HCT116 (cell line): ENCODE data around the gene EYA2. TPM values are rescaled to one million over a fixed set of nuclear protein-coding genes. Genes with fewer than 3 reads are reported as not detected.

Source experiments
- ATAC-seq: fragments of 200-7000 bp; cut with Tn5 transposase; 2 replicates; pipeline ENCODE4 v1.9.1; 2020; ENCODE audit warnings: mild to moderate bottlenecking, moderate library complexity
- BruUV-seq: library from RNA; stranded (reverse); fragments of 400-500 nt; replicated peaks from 2 replicates; lab custom pipeline; 2021; lab: Mats Ljungman, UMichigan
- CTCF ChIA-PET: fragments of 300-600 bp; sonication (Branson Sonifier 250); formaldehyde crosslinking; loops from one replicate; lab custom pipeline; 2021; ENCODE audit warnings: antibody characterized with exemption; lab: Charles Lee
- POLR2A ChIA-PET: fragments of 300-600, 350-600 bp; sonication (Branson Sonifier 250); formaldehyde crosslinking; loops from one replicate; lab custom pipeline; 2021; ENCODE audit warnings: antibody characterized with exemption; lab: Charles Lee
- RAD21 ChIA-PET, 2 experiments: fragments of 300-600 bp; sonication (Branson Sonifier 250); formaldehyde crosslinking; loops; one replicate each; lab custom pipeline; 2023; ENCODE audit warnings: low total read pairs in 2 of 2; ENCODE audit not compliant: uncharacterized antibody in 2 of 2, unreplicated experiment in 2 of 2, low non-redundant PET in 1 of 2; lab: Charles Lee
- DNase-seq: peaks from one replicate; pipeline ENCODE4 v3.0.0-alpha.2; 2010; ENCODE audit warnings: low read depth, low spot score
- H2AFZ ChIP-seq: fragments of 200-600 bp; shearing (Covaris generic), sonication (generic); 2 replicates; pipeline ENCODE4 v1.6.1; 2017; ENCODE audit warnings: low read depth, mixed run types, mixed read lengths, antibody characterized with exemption, low read length; ENCODE audit not compliant: poor library complexity, severe bottlenecking
- H3K27ac ChIP-seq: 2 replicates; pipeline ENCODE4 v1.5.1; 2012; ENCODE audit warnings: low read depth, low read length
- H3K27me3 ChIP-seq: fragments of 200-600 bp; sonication (generic); 2 replicates; pipeline ENCODE4 v1.6.1; 2016; ENCODE audit warnings: mixed run types, low read length, mixed read lengths; ENCODE audit not compliant: insufficient read depth
- H3K36me3 ChIP-seq, 2 experiments: fragments of 200-500 bp in 1 of 2; fragments of 200-600 bp in 1 of 2; sonication (Bioruptor generic) in 1 of 2; sonication (generic) in 1 of 2; 2 replicates each; pipeline versions ENCODE4 v1.5.1 to v1.6.1; 2014 to 2016; ENCODE audit warnings: low read length in 2 of 2, inconsistent platforms in 1 of 2, mixed read lengths in 1 of 2, mixed run types in 1 of 2; ENCODE audit not compliant: insufficient read depth in 2 of 2, control insufficient read depth in 1 of 2
- H3K4me1 ChIP-seq, 2 experiments: fragments of 200-600 bp in 1 of 2; sonication (generic) in 1 of 2; 2 replicates each; pipeline versions ENCODE4 v1.5.1 to v1.6.1; 2012 to 2017; ENCODE audit warnings: low read length in 2 of 2, inconsistent platforms in 1 of 2, mild to moderate bottlenecking in 1 of 2, mixed read lengths in 1 of 2, mixed run types in 1 of 2, moderate library complexity in 1 of 2; ENCODE audit not compliant: insufficient read depth in 2 of 2, control insufficient read depth in 1 of 2
- H3K4me2 ChIP-seq: fragments of 200-600 bp; sonication (generic); 2 replicates; pipeline ENCODE4 v1.6.1; 2017; ENCODE audit warnings: mixed run types, low read length, mixed read lengths
- H3K4me3 ChIP-seq, 2 experiments: fragments of 200-600 bp in 1 of 2; sonication (generic) in 1 of 2; replicated peaks in 1 of 2; 2 replicates each; pipeline ENCODE4 v1.5.1; 2011 to 2016; ENCODE audit warnings: low read length in 2 of 2, control low read depth in 1 of 2, low read depth in 1 of 2, mild to moderate bottlenecking in 1 of 2, mixed read lengths in 1 of 2, mixed run types in 1 of 2
- H3K79me2 ChIP-seq: fragments of 200-600 bp; sonication (generic); 2 replicates; pipeline ENCODE4 v1.6.1; 2017; ENCODE audit warnings: mild to moderate bottlenecking, mixed run types, low read length, moderate library complexity, mixed read lengths; ENCODE audit not compliant: insufficient read depth
- H3K9ac ChIP-seq: fragments of 200-600 bp; sonication (generic); 2 replicates; pipeline ENCODE4 v1.6.1; 2016; ENCODE audit warnings: low read length, mixed read lengths
- H3K9me2 ChIP-seq: fragments of 200-600 bp; sonication (generic), shearing (Covaris generic); 2 replicates; pipeline ENCODE4 v1.6.1; 2017; ENCODE audit warnings: mixed run types, mild to moderate bottlenecking, moderate library complexity; ENCODE audit not compliant: insufficient read depth
- H3K9me3 ChIP-seq, 2 experiments: fragments of 200-500 bp in 1 of 2; fragments of 200-600 bp in 1 of 2; sonication (Bioruptor generic) in 1 of 2; sonication (generic) in 1 of 2; 2 replicates each; pipeline ENCODE4 v1.6.1; 2014 to 2017; ENCODE audit warnings: low read length in 2 of 2, mixed read lengths in 2 of 2, inconsistent platforms in 1 of 2, low read depth in 1 of 2, mild to moderate bottlenecking in 1 of 2, mixed run types in 1 of 2, moderate library complexity in 1 of 2; ENCODE audit not compliant: control insufficient read depth in 1 of 2, insufficient read depth in 1 of 2
- H4K20me1 ChIP-seq: fragments of 200-600 bp; sonication (generic), shearing (Covaris generic); 2 replicates; pipeline ENCODE4 v1.6.1; 2017; ENCODE audit warnings: mixed run types, mild to moderate bottlenecking, moderate library complexity; ENCODE audit not compliant: insufficient read depth
- EGR1 ChIP-seq: IDR thresholded peaks from 2 replicates; pipeline ENCODE4 v1.6.1; 2012; ENCODE audit warnings: low read depth
- ELF1 ChIP-seq: IDR thresholded peaks from 2 replicates; pipeline ENCODE4 v1.6.1; 2012; ENCODE audit warnings: low read depth, borderline replicate concordance
- EZH2phosphoT487 ChIP-seq: fragments of 200-600 bp; IDR thresholded peaks from 2 replicates; pipeline ENCODE4 v1.6.1; 2018; ENCODE audit warnings: antibody characterized with exemption, borderline replicate concordance
- FOSL1 ChIP-seq: IDR thresholded peaks from 2 replicates; pipeline ENCODE4 v1.6.1; 2012; ENCODE audit warnings: low read depth
- POLR2A ChIP-seq: IDR thresholded peaks from 2 replicates; pipeline ENCODE4 v1.7.0; 2011; ENCODE audit warnings: borderline replicate concordance; ENCODE audit not compliant: insufficient read depth, insufficient read length; ENCODE audit errors: extremely low read depth
- RAD21 ChIP-seq: IDR thresholded peaks from 2 replicates; pipeline ENCODE4 v1.6.1; 2012; ENCODE audit warnings: low read depth, mild to moderate bottlenecking
- REST ChIP-seq: IDR thresholded peaks from 2 replicates; pipeline ENCODE4 v1.6.1; 2012; ENCODE audit warnings: low read depth
- SP1 ChIP-seq: IDR thresholded peaks from 2 replicates; pipeline ENCODE4 v1.6.1; 2012; ENCODE audit warnings: low read depth
- SRF ChIP-seq: IDR thresholded peaks from 2 replicates; pipeline ENCODE4 v1.6.1; 2012; ENCODE audit warnings: low read depth
- TCF7L2 ChIP-seq: IDR thresholded peaks from 2 replicates; pipeline ENCODE4 v1.7.0; 2011; ENCODE audit warnings: borderline replicate concordance, inconsistent platforms; ENCODE audit not compliant: insufficient read depth, insufficient read length; ENCODE audit errors: extremely low read depth
- YY1 ChIP-seq: IDR thresholded peaks from 2 replicates; pipeline ENCODE4 v1.6.1; 2011; ENCODE audit warnings: low read length, low read depth, moderate library complexity, mild to moderate bottlenecking; ENCODE audit not compliant: insufficient replicate concordance; ENCODE audit errors: extremely low read depth
- ZBTB33 ChIP-seq: IDR thresholded peaks from 2 replicates; pipeline ENCODE4 v1.6.1; 2011; ENCODE audit warnings: mild to moderate bottlenecking, low read length, moderate library complexity; ENCODE audit not compliant: insufficient replicate concordance; ENCODE audit errors: extremely low read depth
- ZFX ChIP-seq: fragments of 450-650 bp; IDR thresholded peaks from 2 replicates; pipeline ENCODE4 v1.6.1; 2017
- ZNF274 ChIP-seq: fragments of 200-500 bp; sonication (Bioruptor generic); IDR thresholded peaks from 2 replicates; pipeline ENCODE4 v1.6.1; 2014; ENCODE audit warnings: mild to moderate bottlenecking, low read depth, low read length, inconsistent platforms
- intact Hi-C: fragments of 100-400 bp; cut with micrococcal nuclease; formaldehyde crosslinking; loops from 2 replicates; pipeline ENCODE4 v1.10.0; 2022
- total RNA-seq: library from RNA; stranded (reverse); gene quantifications from one replicate; pipeline ENCODE4 v1.2.1, GENCODE V29; 2021; ENCODE audit not compliant: unreplicated experiment
- TF ChIP-seq, protein P1 (sequence below), 3 experiments: fragments of 200-600 bp in 1 of 3; sonication (generic) in 1 of 3; IDR thresholded peaks in 2 of 3; conservative IDR thresholded peaks in 1 of 3; 2 replicates each; pipeline ENCODE4 v1.5.1; 2012 to 2017; ENCODE audit warnings: low read depth in 2 of 3, low read length in 2 of 3, antibody characterized with exemption in 1 of 3, borderline replicate concordance in 1 of 3, control low read depth in 1 of 3, mild to moderate bottlenecking in 1 of 3, mixed read lengths in 1 of 3, mixed run types in 1 of 3, moderate library complexity in 1 of 3; ENCODE audit not compliant: insufficient read depth in 1 of 3
- TF ChIP-seq, protein P2 (sequence below): IDR thresholded peaks from 2 replicates; pipeline ENCODE4 v1.6.1; 2012

The EYA2 gene
- total RNA-seq, 1 experiment from 2014 or later: not detected

GRCh38 chr20:46991880-46992639 is 97.4 kb downstream of the EYA2 start:
- Histone ChIP-seq H3K9me3 (no peaks in the 10 kb centered on the region), H2AFZ (no peak overlapping the region), H3K4me2 (no peak overlapping the region), H3K9ac (no peak overlapping the region), H3K27me3 (peaks cover 20% of the 10 kb centered on the region), H3K79me2 (no peaks in the 10 kb centered on the region), H4K20me1 (no peaks in the 10 kb centered on the region), H3K9me2 (no peaks in the 10 kb centered on the region), H3K4me1 (no peaks in the 10 kb centered on the region), H3K36me3 (no peaks in the 10 kb centered on the region), H3K4me3 (no peak overlapping the region), H3K27ac (no peak overlapping the region)
- CTCF ChIA-PET: no interaction called here
- DNase-seq: no peak
- POLR2A ChIA-PET: no interaction called here
- intact Hi-C loops: no loop called here
- no peak for TF ChIP-seq FOSL1
- TF ChIP-seq POLR2A: no peak
- no peak for TF ChIP-seq YY1
- no peak for TF ChIP-seq ZFX
- TF ChIP-seq ELF1: no peak
- TF ChIP-seq SRF: no peak
- TF ChIP-seq RAD21: no peak
- TF ChIP-seq, protein P1, sequence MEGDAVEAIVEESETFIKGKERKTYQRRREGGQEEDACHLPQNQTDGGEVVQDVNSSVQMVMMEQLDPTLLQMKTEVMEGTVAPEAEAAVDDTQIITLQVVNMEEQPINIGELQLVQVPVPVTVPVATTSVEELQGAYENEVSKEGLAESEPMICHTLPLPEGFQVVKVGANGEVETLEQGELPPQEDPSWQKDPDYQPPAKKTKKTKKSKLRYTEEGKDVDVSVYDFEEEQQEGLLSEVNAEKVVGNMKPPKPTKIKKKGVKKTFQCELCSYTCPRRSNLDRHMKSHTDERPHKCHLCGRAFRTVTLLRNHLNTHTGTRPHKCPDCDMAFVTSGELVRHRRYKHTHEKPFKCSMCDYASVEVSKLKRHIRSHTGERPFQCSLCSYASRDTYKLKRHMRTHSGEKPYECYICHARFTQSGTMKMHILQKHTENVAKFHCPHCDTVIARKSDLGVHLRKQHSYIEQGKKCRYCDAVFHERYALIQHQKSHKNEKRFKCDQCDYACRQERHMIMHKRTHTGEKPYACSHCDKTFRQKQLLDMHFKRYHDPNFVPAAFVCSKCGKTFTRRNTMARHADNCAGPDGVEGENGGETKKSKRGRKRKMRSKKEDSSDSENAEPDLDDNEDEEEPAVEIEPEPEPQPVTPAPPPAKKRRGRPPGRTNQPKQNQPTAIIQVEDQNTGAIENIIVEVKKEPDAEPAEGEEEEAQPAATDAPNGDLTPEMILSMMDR (IDR thresholded peaks at IDR 0.05 in 2 of 3, conservative IDR thresholded peaks at IDR 0.05 in 1 of 3; ENCODE audit: borderline replicate concordance in 1 of 3, insufficient read depth in 1 of 3, low read depth in 2 of 3, low read length in 2 of 3): no peak
- TF ChIP-seq ZBTB33: no peak
- TF ChIP-seq REST: no peak
- TF ChIP-seq, protein P2, sequence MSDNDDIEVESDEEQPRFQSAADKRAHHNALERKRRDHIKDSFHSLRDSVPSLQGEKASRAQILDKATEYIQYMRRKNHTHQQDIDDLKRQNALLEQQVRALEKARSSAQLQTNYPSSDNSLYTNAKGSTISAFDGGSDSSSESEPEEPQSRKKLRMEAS: no peak
- no peak for TF ChIP-seq SP1
- no peak for TF ChIP-seq ZNF274
- TF ChIP-seq EZH2phosphoT487: no peak
- no peak for TF ChIP-seq EGR1
- TF ChIP-seq TCF7L2: no peak
- BruUV-seq: no TSS peak
- ATAC-seq: no peak
- RAD21 ChIA-PET: no interaction called here
